Measurements from ENCODE around the gene ACVR1C.

The ACVR1C gene

GRCh38 chr2:157492189-157492773, 136.4 kb downstream of the ACVR1C start:
- DNase-seq: peak; percentile 22 to 79 (median 56)

GRCh38 chr2:157489983-157490382, 138.7 kb downstream of the ACVR1C start:
- DNase-seq: no peak

DNA sequence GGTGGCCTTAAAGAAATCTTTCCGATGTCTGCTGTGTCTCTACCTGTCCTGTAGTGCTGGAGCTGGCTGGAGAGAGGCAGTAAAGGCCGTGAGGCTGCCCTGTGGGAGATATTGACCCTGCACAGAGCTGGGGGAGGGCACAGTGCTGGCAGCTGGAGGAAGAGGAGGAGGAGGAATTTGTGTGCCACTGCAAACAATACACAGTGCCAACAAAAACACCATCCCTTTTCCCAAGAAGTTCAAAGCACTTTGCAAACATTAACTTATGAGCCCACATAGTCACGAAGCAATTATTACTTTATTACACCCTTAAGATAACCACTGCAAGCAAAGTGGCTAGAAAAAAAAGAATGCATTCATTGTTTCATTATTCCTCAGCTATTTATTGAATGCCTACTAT, 139.8 kb downstream of the ACVR1C start:
- no peak for DNase-seq

- no peak for DNase-seq
These were observed 140.9 kb downstream of the ACVR1C start for GRCh38 chr2:157487747-157488146.

DNA sequence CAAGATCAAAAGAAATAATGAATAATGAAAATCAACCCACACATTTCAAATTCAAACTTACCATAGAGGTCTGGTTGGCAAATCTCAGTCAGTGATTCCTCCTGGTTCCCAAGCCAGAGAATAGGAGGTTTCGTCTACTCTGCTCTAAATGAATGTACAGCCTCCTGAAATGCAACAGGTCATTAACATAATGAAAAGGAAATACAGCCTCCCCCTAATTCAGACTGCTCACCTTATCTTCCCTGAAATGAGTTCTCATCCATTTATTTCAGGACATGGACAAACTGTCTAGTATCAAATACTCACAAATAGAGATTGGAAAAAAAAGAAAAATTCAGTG, 141.4 kb downstream of the ACVR1C start:
- DNase-seq: no peak

DNA sequence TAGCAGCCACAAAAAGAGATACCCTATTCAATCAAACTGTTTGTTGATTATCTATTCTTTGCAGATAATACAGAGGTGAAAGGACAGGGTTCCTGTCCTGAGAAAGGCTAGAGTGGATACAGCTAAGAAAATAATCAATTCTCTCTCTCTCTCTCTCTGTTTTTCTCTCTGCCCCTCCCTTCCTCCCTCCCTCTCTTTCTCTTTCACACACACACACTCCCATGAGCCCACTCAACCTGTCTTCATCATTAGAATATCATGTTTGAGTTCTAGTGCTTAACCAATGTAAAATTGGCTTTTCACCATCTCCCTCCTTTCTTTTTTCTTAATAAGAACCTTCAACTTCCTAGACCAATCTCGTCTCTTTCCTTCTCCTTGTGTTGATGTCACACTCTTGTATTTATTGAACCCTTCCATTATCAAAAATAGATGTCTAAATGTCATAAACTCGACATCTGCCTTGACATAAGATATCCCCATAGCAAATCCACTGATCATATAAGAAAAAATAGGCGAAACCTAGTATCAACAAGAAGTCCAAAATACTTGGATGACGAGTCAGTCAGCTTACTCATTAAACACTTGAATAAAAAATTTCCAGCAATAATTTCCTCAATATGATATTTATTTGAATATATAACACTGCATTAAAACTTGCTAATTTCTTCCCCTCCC, 141.9 kb downstream of the ACVR1C start:
- DNase-seq: no peak

- peak in 1 of 5 donors; percentile 88 for DNase-seq
These were observed 148.3 kb downstream of the ACVR1C start for GRCh38 chr2:157480182-157480961.

- peak in 1 of 5 donors; percentile 82 for DNase-seq
These were observed 149.3 kb downstream of the ACVR1C start for GRCh38 chr2:157479081-157480027.

- DNase-seq: peak in 1 of 5 donors; percentile 47
These were observed 150.7 kb downstream of the ACVR1C start for GRCh38 chr2:157477919-157478318.

- peak in 1 of 5 donors; percentile 93 for DNase-seq
These were observed 151.5 kb downstream of the ACVR1C start for GRCh38 chr2:157476953-157477709.

All from T-helper 1 cell (primary cell).